ENCODE data around the gene PSG5. TPM values are rescaled to one million over a fixed set of nuclear protein-coding genes. Genes with fewer than 3 reads are reported as not detected.
"Not testable (repeated sequence)": the region's sequence is repeated elsewhere in the genome, so short reads cannot be mapped to it uniquely, and the experiment has no call there.

PSG5 gene
- total RNA-seq, result not detected

GRCh38 chr19:43186311-43186935, at the start of gene PSG5:
PSG5 (minus strand) TSS chr19:43186536; CDS start chr19:43186405, 131 bp downstream.
- H3K4me1 Mint-ChIP-seq (ENCODE audit: low read depth in 2 of 2); ATAC-seq; DNase-seq (ENCODE audit: low spot score); H3K36me3 Mint-ChIP-seq; H3K9me3 Mint-ChIP-seq; H3K4me3 Mint-ChIP-seq; H3K27ac Mint-ChIP-seq: not testable (repeated sequence)
- peaks cover 7 to 13% of the 10 kb centered on the region in 2 donors for H3K27me3 Mint-ChIP-seq

GRCh38 chr19:43235686-43236085, 49.4 kb upstream of the PSG5 start:
- H3K27ac Mint-ChIP-seq; H3K4me3 Mint-ChIP-seq; H3K4me1 Mint-ChIP-seq (ENCODE audit: low read depth in 2 of 2); H3K9me3 Mint-ChIP-seq; ATAC-seq; DNase-seq (ENCODE audit: low spot score); H3K36me3 Mint-ChIP-seq: not testable (repeated sequence)
- H3K27me3 Mint-ChIP-seq, result peaks cover 5 to 12% of the 10 kb centered on the region in 2 donors

- ATAC-seq (no peak), DNase-seq (ENCODE audit: low spot score) (no peak)
- Mint-ChIP-seq H3K9me3 (peaks cover 10% of the 10 kb centered on the region), H3K27ac (no peak overlapping the region), H3K27me3 (peaks cover 0 to 2% of the 10 kb centered on the region in 2 donors), H3K4me3 (no peak overlapping the region), H3K36me3 (peaks cover 22% of the 10 kb centered on the region), H3K4me1 (ENCODE audit: low read depth in 2 of 2) (no peaks in the 10 kb centered on the region)
Observed at GRCh38 chr19:43229315-43229714, 43.0 kb upstream of the PSG5 start.

- not testable (repeated sequence) for H3K9me3 Mint-ChIP-seq, H3K27me3 Mint-ChIP-seq
Observed at GRCh38 chr19:43228730-43229129, 42.4 kb upstream of the PSG5 start.

GRCh38 chr19:43226986-43227385, 40.6 kb upstream of the PSG5 start:
- ATAC-seq; DNase-seq (ENCODE audit: low spot score); H3K4me1 Mint-ChIP-seq (ENCODE audit: low read depth in 2 of 2); H3K4me3 Mint-ChIP-seq; H3K27ac Mint-ChIP-seq; H3K27me3 Mint-ChIP-seq; H3K9me3 Mint-ChIP-seq: not testable (repeated sequence)
- peaks cover 22% of the 10 kb centered on the region for H3K36me3 Mint-ChIP-seq

More at GRCh38 chr19:43228730-43229129, 42.4 kb upstream of the PSG5 start:
- peaks cover 22% of the 10 kb centered on the region for H3K36me3 Mint-ChIP-seq
- not testable (repeated sequence) for ATAC-seq; H3K4me1 Mint-ChIP-seq (ENCODE audit: low read depth in 2 of 2); DNase-seq (ENCODE audit: low spot score); H3K4me3 Mint-ChIP-seq; H3K27ac Mint-ChIP-seq

- peaks cover 20% of the 10 kb centered on the region for H3K36me3 Mint-ChIP-seq
- no peaks in the 10 kb centered on the region for H3K27me3 Mint-ChIP-seq
- no peak overlapping the region for H3K4me3 Mint-ChIP-seq
- H3K27ac Mint-ChIP-seq, result no peak overlapping the region
- DNase-seq (ENCODE audit: low spot score), result no peak
- ATAC-seq, result no peak
- peaks cover 10% of the 10 kb centered on the region for H3K9me3 Mint-ChIP-seq
- H3K4me1 Mint-ChIP-seq (ENCODE audit: low read depth in 2 of 2), result no peaks in the 10 kb centered on the region
Observed at GRCh38 chr19:43224855-43225253, 38.5 kb upstream of the PSG5 start.

- H3K9me3 Mint-ChIP-seq; H3K4me3 Mint-ChIP-seq; ATAC-seq; H3K27ac Mint-ChIP-seq; H3K27me3 Mint-ChIP-seq; DNase-seq (ENCODE audit: low spot score); H3K4me1 Mint-ChIP-seq (ENCODE audit: low read depth in 2 of 2): not testable (repeated sequence)
- H3K36me3 Mint-ChIP-seq, result peaks cover 15% of the 10 kb centered on the region
Observed at GRCh38 chr19:43224201-43224854, 38.0 kb upstream of the PSG5 start.

GRCh38 chr19:43221891-43222290, 35.6 kb upstream of the PSG5 start:
- not testable (repeated sequence) for ATAC-seq; DNase-seq (ENCODE audit: low spot score); H3K4me1 Mint-ChIP-seq (ENCODE audit: low read depth in 2 of 2); H3K27ac Mint-ChIP-seq; H3K36me3 Mint-ChIP-seq; H3K9me3 Mint-ChIP-seq; H3K4me3 Mint-ChIP-seq
- peaks cover 0 to 12% of the 10 kb centered on the region in 2 donors for H3K27me3 Mint-ChIP-seq

- not testable (repeated sequence) for ATAC-seq
Observed at GRCh38 chr19:43219136-43219535, 32.8 kb upstream of the PSG5 start.

GRCh38 chr19:43215881-43216280, 29.5 kb upstream of the PSG5 start:
- H3K4me3 Mint-ChIP-seq; H3K27ac Mint-ChIP-seq; H3K4me1 Mint-ChIP-seq (ENCODE audit: low read depth in 2 of 2); DNase-seq (ENCODE audit: low spot score); H3K36me3 Mint-ChIP-seq; ATAC-seq; H3K9me3 Mint-ChIP-seq: not testable (repeated sequence)
- peaks cover 7 to 24% of the 10 kb centered on the region in 2 donors for H3K27me3 Mint-ChIP-seq

More at GRCh38 chr19:43219136-43219535, 32.8 kb upstream of the PSG5 start:
- not testable (repeated sequence) for DNase-seq (ENCODE audit: low spot score); H3K9me3 Mint-ChIP-seq; H3K4me1 Mint-ChIP-seq (ENCODE audit: low read depth in 2 of 2); H3K36me3 Mint-ChIP-seq; H3K4me3 Mint-ChIP-seq; H3K27ac Mint-ChIP-seq
- H3K27me3 Mint-ChIP-seq, result peaks cover 7 to 22% of the 10 kb centered on the region in 2 donors

- Mint-ChIP-seq H3K4me3 (no peak overlapping the region), H3K27me3 (peaks cover 8 to 9% of the 10 kb centered on the region in 2 donors), H3K27ac (no peak overlapping the region), H3K4me1 (ENCODE audit: low read depth in 2 of 2) (no peaks in the 10 kb centered on the region), H3K36me3 (no peaks in the 10 kb centered on the region), H3K9me3 (no peaks in the 10 kb centered on the region)
- DNase-seq (ENCODE audit: low spot score) (no peak), ATAC-seq (no peak)
Observed at GRCh38 chr19:43207991-43208390, 21.7 kb upstream of the PSG5 start.

- H3K27me3 Mint-ChIP-seq; H3K4me1 Mint-ChIP-seq (ENCODE audit: low read depth in 2 of 2); H3K4me3 Mint-ChIP-seq; H3K36me3 Mint-ChIP-seq; ATAC-seq; H3K9me3 Mint-ChIP-seq; DNase-seq (ENCODE audit: low spot score); H3K27ac Mint-ChIP-seq: not testable (repeated sequence)
Observed at GRCh38 chr19:43207174-43207573, 20.8 kb upstream of the PSG5 start.

GRCh38 chr19:43205471-43206105, 19.3 kb upstream of the PSG5 start, which contains the start of gene PSG4:
PSG4 (minus strand) TSS chr19:43205638; CDS start chr19:43205536, 102 bp downstream.
- H3K4me3 Mint-ChIP-seq, ATAC-seq, H3K9me3 Mint-ChIP-seq: not testable (repeated sequence)

GRCh38 chr19:43203611-43204010, 17.3 kb upstream of the PSG5 start:
- not testable (repeated sequence) for H3K36me3 Mint-ChIP-seq; H3K4me3 Mint-ChIP-seq; ATAC-seq; H3K27me3 Mint-ChIP-seq; DNase-seq (ENCODE audit: low spot score); H3K9me3 Mint-ChIP-seq; H3K27ac Mint-ChIP-seq; H3K4me1 Mint-ChIP-seq (ENCODE audit: low read depth in 2 of 2)

More at GRCh38 chr19:43205471-43206105, 19.3 kb upstream of the PSG5 start, which contains the start of gene PSG4:
- H3K4me1 Mint-ChIP-seq (ENCODE audit: low read depth in 2 of 2); H3K27me3 Mint-ChIP-seq; DNase-seq (ENCODE audit: low spot score); H3K36me3 Mint-ChIP-seq: not testable (repeated sequence)
- peak within 1 kb of the TSS in 1 of 2 donors; percentile 60 for H3K27ac Mint-ChIP-seq

Measured in natural killer cell treated with Interleukin-12 subunit alpha and Interleukin-12 subunit beta and Interleukin-15 and Interleukin-18, amount 100 ng/mL, for 72 hours (primary cell).